ENCODE data around the gene HYLS1.
"Not testable (repeated sequence)": the region's sequence is repeated elsewhere in the genome, so short reads cannot be mapped to it uniquely, and the experiment has no call there.

The HYLS1 gene

GRCh38 chr11:125887373-125888324 is at the start of gene HYLS1:
Gene HYLS1, plus strand, starts transcription at chr11:125887668. Its CDS starts 11,701 bp downstream, at chr11:125899369.
- DNase-seq, result peak; percentile 55

- no peak for DNase-seq
Measured at GRCh38 chr11:125842321-125842948, 45.0 kb upstream of the HYLS1 start.

- no peak for DNase-seq
Measured at GRCh38 chr11:125846188-125846587, 41.3 kb upstream of the HYLS1 start.

- not testable (repeated sequence) for DNase-seq
Measured at GRCh38 chr11:125857670-125858069, 29.8 kb upstream of the HYLS1 start.

- not testable (repeated sequence) for DNase-seq
Measured at GRCh38 chr11:125862786-125863185, 24.7 kb upstream of the HYLS1 start.

GRCh38 chr11:125865354-125865753 is 22.1 kb upstream of the HYLS1 start:
- not testable (repeated sequence) for DNase-seq

GRCh38 chr11:125869521-125869920 is 17.9 kb upstream of the HYLS1 start:
- no peak for DNase-seq

- DNase-seq, result no peak
Measured at GRCh38 chr11:125871391-125872137, 15.9 kb upstream of the HYLS1 start.

- no peak for DNase-seq
Measured at GRCh38 chr11:125872138-125872491, 15.4 kb upstream of the HYLS1 start.

GRCh38 chr11:125873881-125874555 is 13.4 kb upstream of the HYLS1 start:
- DNase-seq, result peak; percentile 26

GRCh38 chr11:125874556-125875124 is 12.8 kb upstream of the HYLS1 start:
- peak; percentile 84 for DNase-seq

GRCh38 chr11:125881291-125881690 is 6.2 kb upstream of the HYLS1 start:
- DNase-seq, result no peak

GRCh38 chr11:125883375-125883774 is 4.1 kb upstream of the HYLS1 start:
- DNase-seq, result no peak

- DNase-seq, result no peak
Measured at GRCh38 chr11:125886997-125887372, 483 bp upstream of the HYLS1 start.

GRCh38 chr11:125890447-125891100 is 3.1 kb downstream of the HYLS1 start:
- DNase-seq, result no peak

GRCh38 chr11:125892071-125892470 is 4.6 kb downstream of the HYLS1 start:
- no peak for DNase-seq

GRCh38 chr11:125892994-125893393 is 5.5 kb downstream of the HYLS1 start:
- no peak for DNase-seq

- DNase-seq, result no peak
Measured at GRCh38 chr11:125901872-125902271, 14.4 kb downstream of the HYLS1 start.

- DNase-seq, result no peak
Measured at GRCh38 chr11:125902277-125902926, 14.9 kb downstream of the HYLS1 start.

- peak; percentile 84 for DNase-seq
Measured at GRCh38 chr11:125902927-125903710, 15.7 kb downstream of the HYLS1 start, which contains the start of gene PUS3. Gene PUS3, minus strand, starts transcription at chr11:125903206. Its CDS starts 6,922 bp downstream, at chr11:125896284.

Measured in NCI-H510A treated with DMSO at 0.1 percent for 48 hours (cell line).